ENCODE results near the gene CPZ. TPM values are rescaled to one million over a fixed set of nuclear protein-coding genes. Genes with fewer than 3 reads are reported as not detected.
"Not testable (repeated sequence)": the region's sequence is repeated elsewhere in the genome, so short reads cannot be mapped to it uniquely, and the experiment has no call there.

Gene CPZ
- total RNA-seq, 2 donors from 2014 or later = 5.3 to 15.6 TPM

DNA sequence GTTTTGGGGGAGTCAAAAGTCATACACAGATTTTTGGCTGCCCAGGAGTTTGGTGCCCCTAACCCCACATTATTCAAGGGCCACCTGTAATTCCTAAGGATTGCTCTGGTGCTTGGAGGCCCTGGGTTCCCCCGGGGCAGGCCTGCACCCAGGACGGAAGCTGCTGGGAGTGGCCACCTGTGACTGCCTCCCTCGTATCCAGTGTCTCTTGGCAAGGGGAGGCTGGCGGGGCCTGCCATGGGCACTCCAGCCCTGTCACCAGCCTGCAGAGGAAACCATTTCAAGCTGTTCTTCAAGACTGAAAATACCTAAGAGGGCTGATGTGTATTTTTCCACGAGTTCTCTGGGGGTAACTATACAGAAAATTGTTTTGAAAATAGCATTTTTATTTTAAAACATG, 36.8 kb upstream of the CPZ start:
- no peak for DNase-seq (ENCODE audit: low spot score)
- intact Hi-C loops (cut with DNase I) = no loop called here

- intact Hi-C loops (cut with DNase I) = no loop called here
- peak; percentile 16 for DNase-seq (ENCODE audit: low spot score)
Observed at GRCh38 chr4:8556341-8557150, 36.0 kb upstream of the CPZ start.

DNA sequence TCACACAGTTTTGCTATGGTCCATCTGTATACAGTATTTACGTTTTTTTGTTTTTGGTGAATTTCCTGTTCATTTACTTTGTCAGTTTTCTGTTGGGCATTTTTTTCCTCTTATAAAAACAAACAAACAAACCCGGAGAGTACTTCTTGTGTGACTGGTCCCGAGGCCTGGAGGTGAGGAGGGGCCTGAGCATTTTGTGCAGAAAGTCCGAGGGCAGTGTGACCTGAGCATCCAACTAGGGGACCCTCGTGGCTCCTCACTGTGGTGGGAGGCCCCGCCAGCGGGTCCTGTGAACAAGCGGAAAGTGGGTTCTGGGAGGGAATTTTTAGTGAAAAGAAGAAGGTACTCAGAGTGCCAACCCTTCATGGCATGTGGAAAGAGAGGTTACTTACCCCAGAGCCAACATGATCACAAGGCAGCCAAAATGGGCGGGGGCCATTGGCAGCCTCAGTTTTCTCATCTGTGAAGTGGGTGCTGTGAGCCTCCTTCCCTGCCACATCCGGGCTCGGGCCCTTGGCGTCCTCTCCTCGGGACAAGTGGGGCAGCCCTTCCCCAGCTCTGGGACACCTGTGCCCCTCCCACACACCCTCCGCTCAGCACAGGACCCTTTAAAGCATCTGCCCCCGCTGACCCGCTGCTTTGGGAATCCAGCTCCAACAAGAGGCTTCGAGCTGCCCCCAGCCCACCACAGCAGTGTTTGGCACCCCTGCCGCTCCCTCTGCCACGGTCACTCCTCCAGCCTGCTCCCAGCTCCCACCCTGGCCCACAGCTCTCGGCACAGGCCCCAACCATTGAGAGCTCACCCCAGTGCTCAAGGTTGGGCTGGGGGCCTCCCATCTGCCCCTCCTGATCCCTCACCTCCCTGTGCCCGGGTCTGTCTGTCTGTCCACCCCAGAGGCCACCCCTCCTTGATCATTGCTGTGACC, 35.2 kb upstream of the CPZ start:
- DNase-seq (ENCODE audit: low spot score) = peak; percentile 78
- intact Hi-C loops (cut with DNase I) = no loop called here

DNA sequence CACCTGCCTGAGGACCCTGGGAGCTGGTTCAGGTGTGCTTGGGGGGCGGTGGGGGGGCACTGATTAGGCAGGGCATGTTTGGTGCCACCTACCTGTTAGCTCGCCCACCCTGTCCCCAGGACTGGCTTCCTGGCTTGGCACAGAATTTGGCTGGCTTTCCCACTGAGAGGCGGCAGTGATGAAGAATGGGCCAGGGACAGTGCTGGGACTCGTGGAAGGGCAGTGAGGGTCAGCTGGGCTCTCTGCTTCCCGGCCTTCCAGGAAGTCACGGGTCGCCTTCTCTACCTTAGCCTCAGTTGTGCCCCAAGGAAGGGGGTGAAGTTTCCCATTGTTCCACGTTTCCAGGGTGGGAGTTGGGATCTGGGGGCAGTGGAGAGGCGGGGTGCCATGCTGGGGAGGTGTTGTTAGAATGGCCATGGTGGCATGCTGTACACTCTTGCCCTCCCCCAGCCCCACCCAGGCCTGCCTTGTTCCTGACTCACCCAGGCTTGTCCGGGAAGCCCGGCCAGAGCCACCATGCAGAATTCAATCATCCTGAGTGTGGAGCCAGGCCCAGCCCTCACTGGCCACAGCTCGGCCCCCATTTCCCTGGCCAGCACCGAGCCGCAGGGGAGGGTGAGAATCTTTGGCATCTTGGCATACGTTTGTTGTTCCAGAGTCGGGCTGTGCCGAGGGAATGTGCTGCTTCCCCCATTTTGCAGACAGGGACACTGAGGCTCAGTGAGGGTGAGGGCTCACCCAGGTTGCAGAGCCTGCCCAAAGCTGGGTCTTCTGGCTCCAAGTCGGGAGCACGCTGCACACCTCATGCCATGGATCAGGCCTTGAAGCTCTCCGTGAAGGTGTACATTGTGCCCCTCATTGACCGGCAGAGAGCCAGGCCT, 34.2 kb upstream of the CPZ start:
- intact Hi-C loops (cut with DNase I) = no loop called here
- peak; percentile 67 for DNase-seq (ENCODE audit: low spot score)

- intact Hi-C loops (cut with DNase I) = no loop called here
- no peak for DNase-seq (ENCODE audit: low spot score)
Observed at GRCh38 chr4:8559011-8559410, 33.6 kb upstream of the CPZ start.

DNA sequence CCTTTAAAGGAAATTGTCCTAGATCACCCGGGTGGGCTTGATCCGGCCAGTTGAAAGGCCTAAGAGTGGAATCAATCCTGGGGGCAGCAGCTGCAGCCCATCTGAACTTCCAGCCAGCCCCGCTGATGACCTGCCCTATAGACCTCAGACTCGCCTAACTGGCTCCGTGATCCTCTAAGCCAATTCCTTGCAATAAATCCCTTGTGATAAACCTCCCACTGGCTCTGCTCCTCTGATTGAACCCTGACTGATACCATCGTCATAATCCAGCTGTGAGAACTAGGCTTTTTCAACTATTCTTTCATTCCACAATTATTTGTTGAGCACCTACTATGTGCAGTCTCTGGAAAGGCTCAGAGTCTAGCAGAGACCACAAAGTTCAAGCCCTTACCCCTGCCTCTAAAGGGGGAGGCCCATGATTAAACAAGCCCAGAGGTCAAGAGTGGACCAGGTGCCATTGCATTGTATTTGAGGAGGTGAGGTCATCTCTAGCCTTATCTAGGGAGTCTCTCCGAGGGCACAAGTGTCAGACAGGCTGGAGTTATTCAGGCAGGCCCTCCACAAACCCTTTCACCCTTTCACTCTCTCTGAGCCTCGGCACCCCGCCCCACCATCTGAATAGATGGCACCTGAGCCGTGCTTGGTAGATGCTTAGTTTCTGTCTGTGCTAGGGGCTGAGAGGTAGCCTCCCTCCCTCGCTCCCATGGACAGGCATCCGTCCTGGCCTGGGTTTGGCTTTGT, 32.9 kb upstream of the CPZ start:
- intact Hi-C loops (cut with DNase I) = no loop called here
- peak; percentile 49 for DNase-seq (ENCODE audit: low spot score)

GRCh38 chr4:8560265-8561047, 32.1 kb upstream of the CPZ start:
- DNase-seq (ENCODE audit: low spot score) = peak; percentile 74
- intact Hi-C loops (cut with DNase I) = no loop called here

DNA sequence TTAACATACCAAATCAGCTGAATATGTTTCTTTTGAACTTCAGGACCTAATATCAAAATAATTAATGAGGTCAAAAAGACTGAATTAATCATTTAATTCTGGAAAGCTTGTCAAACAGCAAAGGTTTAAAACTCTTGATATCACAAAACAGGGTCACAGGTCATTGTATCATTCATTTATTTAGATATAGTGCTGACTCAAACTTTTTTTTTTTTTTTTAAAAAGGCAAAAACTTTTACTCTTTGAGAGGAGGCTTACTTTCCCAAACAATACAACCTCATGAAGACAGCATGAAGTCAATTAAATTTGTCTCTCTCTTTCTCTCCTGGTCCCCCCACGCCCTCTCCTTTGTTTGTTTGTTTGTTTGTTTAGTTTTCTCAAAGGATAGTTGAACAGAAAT, 28.0 kb upstream of the CPZ start:
- intact Hi-C loops (cut with DNase I) = no loop called here

GRCh38 chr4:8568068-8568668, 24.4 kb upstream of the CPZ start:
- intact Hi-C loops (cut with DNase I) = no loop called here
- DNase-seq (ENCODE audit: low spot score) = no peak

More for the DNA sequence above, 28.0 kb upstream of the CPZ start:
- DNase-seq (ENCODE audit: low spot score) = no peak

DNA sequence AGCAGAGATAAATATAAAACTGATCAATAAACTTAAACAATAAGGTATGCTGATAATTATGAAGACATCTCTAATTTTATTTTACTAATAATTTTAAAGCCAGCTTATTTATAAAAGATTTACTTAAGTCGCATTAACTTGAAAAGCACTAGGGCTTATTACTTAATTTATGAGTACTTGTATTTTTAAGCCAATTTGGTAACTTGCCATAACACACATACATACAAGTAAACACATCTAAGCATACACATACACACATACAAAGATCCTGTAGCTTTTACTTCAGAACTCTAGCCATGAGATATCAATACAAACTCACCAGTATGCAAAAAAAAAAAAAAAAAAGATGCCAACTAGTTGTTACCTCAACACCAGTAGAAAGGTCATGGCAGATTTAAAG, 22.4 kb upstream of the CPZ start:
- intact Hi-C loops (cut with DNase I) = no loop called here
- DNase-seq (ENCODE audit: low spot score) = no peak

DNA sequence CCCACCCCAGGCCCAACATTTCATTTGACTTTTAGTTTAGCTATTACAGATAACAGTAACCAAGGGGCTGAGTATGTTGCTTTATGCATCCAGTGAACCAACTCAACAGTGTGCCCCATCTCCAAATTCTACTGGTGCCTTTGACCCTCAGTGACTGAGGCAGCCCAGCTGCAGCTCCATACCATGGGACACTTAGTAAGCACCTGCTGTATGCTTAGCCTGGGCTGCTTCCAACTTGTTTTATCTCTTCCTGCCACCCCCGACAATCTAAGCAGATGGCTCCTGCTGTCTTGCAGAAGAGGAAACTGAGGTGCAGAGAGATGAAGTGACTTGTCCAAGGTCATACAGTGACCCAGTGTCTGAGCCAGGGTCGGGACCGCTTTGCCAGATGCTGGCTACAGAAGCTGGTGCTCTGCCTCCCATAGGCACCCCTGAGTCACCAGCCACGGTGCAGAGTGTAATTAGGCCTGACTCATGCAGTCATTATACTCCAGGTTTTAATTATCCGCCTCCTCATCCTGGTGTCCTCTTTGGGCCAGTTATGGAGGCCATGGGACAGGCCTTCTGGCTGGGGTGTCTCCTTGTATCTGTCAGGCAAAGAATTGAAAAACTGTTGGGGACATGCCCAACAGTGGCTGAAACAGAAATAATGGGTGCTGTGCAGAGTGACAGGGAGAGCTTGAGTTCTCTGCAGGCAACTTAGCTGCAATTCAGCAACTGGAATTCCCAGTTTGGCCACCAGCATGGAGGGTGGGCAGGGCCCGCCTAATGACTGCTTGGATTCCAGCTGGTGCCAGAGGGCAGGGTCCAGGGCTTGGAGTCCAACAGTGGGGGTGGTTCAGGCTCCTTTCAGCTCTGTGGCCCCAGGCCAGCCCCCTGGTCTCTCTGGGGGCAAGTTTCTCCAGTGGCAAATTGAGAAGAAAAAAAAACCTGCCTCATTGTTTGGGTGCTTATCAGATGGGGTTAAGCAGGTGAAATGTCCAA, 20.6 kb upstream of the CPZ start:
- peak; percentile 72 for DNase-seq (ENCODE audit: low spot score)
- intact Hi-C loops (cut with DNase I) = no loop called here

DNA sequence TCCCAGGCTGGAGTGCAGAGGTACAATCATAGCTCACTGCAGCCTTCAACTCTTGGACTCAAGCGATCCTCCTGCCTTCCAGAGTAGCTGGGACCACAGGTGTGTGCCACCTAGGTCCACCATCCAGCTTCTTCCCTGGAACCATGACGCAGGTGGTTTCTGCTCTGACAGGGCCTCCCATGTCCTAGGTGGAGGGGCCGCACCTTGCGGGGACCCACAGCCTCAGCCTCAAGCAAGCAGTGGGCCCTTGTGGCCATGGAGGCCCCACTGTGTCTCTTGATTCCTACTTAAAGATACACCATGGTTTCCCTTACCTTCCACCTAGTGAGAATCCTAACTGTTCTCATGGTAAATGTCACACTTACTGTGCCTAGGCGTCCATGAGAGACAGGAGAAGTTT, 19.3 kb upstream of the CPZ start:
- DNase-seq (ENCODE audit: low spot score) = peak; percentile 26
- intact Hi-C loops (cut with DNase I) = no loop called here

DNA sequence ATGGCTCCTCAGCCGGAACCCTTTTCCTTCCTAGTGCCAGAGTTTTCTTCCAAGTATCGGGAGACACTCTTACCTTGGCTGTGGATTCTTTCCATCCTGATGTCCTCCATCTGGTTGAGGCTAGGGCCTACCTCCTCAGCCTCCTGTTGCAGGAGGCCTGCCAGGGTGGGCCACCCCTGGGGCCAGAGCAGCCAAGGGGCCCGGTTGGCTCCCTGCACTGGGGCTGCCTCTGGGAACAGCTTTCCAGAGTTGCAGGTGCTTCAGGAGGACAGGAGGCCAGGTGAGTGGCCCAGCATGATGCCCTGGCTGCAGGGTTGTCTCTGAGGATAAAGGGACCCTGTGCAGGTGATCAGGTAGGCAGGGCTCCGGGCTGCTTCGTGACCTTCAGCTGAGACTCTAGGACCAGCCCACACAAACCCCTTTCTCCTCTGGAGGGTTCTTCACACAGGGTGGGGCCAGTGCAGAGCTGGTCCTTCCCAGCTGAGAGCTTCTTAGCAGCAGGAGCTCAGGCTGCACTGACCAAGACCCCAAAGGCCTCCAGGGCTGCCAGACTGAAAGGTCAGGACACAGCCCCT, 17.7 kb upstream of the CPZ start:
- DNase-seq (ENCODE audit: low spot score) = peak; percentile 66
- intact Hi-C loops (cut with DNase I) = no loop called here

DNA sequence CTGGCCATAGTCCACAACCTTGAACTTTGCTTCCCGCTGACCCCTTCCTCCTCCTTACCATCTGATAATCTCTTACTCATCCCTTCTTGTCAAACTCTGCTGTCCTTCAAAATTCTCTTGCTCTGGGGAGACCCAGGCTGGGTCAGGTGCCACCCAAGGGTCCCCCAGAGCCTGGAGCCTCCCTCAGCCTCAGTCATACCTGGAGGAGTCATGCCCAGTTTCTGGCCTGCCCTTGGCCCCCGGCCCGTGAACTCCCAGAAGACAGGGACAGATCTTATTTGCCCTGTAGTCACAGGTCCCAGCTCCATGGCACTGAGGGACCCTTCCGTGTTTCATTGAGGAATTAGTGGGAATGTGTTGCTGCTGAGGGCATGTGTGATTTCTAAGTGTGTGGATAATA, 17.1 kb upstream of the CPZ start:
- DNase-seq (ENCODE audit: low spot score) = peak; percentile 62
- intact Hi-C loops (cut with DNase I) = no loop called here

GRCh38 chr4:8576591-8576990, 16.0 kb upstream of the CPZ start:
- intact Hi-C loops (cut with DNase I) = not testable (repeated sequence)
- DNase-seq (ENCODE audit: low spot score) = peak; percentile 20

GRCh38 chr4:8577046-8577445, 15.5 kb upstream of the CPZ start:
- intact Hi-C loops (cut with DNase I) = no loop called here
- peak; percentile 36 for DNase-seq (ENCODE audit: low spot score)

Measured in posterior vena cava (tissue), 2 donors.